ENCODE results near the gene FCHSD2.

DNA sequence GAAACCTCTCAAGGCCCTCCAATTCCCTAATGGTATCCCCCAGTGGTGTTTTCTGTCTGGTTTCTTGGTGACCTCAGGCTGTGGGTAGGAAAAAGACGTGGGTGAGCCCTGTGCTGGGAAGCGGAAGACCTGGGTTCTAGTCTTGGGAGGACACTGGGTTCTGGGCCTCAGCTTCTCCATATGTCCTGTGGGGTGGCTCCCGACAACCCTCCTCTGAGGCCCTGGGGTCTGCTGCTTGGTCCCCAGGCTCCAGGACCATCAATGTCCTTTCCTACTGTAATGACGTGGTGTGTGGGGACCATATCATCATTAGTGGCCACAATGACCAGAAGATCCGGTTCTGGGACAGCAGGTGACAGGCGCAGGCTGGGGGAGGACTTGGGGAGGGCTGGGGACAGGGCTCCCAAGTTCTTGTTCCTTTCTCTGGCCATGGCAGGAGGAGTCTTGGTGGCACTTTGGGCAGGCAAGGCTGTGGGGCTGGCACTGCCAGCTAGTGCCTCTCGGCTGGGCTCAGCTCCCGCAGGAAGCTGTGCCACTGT lies 315.1 kb downstream of the FCHSD2 start:
- TF ChIP-seq TAF1 (IDR thresholded peaks at IDR 0.05; ENCODE audit: borderline replicate concordance, insufficient read depth, low read length) (no peak), POLR2AphosphoS5 (IDR thresholded peaks at IDR 0.05; ENCODE audit: low read depth, low read length) (no peak), REST (IDR thresholded peaks at IDR 0.05; ENCODE audit: insufficient read depth in 1 of 2, low read depth in 2 of 2, low read length in 2 of 2) (no peak), SIN3A (IDR thresholded peaks at IDR 0.05; ENCODE audit: borderline replicate concordance, insufficient read depth, low read length) (no peak)

All from PFSK-1 (cell line).